NCI-H2196 treated with DMSO at 0.1 percent for 48 hours (cell line): ENCODE data around the gene ATP6V0E1.

Experiments
- DNase-seq: peaks from one replicate; lab custom pipeline; 2025; ENCODE audit not compliant: unreplicated experiment; lab: John Stamatoyannopoulos, UW

The ATP6V0E1 gene

DNA sequence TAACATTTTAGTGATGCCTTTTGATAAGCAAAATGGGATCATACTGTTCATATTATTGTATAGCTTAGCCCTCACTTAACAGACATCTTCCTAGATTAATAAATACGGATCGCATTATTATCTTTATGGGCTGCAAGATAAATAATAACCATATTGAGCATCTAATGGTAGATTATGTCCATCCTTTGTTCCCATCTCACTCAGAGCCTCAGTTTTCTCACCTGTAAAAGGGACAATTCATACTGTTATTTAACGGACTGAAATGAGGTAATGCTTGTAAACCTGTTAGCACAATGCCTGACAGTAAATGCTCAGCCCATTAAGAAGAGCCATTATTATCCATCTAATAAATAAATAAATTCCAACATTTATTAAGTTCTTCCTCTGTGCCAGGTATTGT is 27.3 kb upstream of the ATP6V0E1 start:
- DNase-seq = no peak

DNA sequence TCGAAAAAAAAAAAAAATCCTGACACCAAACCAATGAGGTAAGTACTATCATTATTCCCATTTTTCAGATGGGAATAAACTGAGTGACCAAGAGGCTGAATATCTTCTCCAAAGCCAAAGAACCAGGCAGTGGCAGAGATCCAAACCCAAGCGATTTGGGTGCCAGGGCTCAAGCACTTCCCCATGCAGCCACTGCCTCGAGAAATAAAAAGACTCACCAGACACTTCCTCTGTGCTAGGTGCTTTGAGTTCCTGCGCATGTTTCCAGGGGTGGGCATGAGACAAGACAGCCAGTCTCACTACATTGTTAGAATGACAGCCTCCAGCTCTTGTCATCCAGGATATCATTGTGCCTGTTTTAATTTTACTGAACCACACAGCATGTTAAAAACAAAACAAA is 26.6 kb upstream of the ATP6V0E1 start:
- no peak for DNase-seq

DNA sequence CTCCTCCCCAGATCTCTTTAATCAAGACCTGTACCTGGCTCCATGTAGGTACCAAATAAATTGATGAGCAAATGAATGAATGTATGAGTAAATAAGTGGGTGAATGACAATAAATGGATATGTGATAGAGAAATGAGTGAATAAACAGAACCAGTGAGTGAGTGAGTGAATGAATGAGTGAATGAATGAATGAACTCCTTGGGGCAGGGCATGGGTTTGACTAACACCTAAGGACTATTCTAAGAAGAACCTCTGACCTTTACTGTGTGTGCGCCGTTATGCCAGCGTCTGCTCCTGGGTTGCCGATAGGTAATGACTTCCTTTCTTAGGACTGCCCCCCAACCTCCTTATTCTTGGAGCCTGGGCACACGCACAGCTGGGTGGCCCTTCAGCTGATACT is 26.1 kb upstream of the ATP6V0E1 start:
- DNase-seq = no peak

DNA sequence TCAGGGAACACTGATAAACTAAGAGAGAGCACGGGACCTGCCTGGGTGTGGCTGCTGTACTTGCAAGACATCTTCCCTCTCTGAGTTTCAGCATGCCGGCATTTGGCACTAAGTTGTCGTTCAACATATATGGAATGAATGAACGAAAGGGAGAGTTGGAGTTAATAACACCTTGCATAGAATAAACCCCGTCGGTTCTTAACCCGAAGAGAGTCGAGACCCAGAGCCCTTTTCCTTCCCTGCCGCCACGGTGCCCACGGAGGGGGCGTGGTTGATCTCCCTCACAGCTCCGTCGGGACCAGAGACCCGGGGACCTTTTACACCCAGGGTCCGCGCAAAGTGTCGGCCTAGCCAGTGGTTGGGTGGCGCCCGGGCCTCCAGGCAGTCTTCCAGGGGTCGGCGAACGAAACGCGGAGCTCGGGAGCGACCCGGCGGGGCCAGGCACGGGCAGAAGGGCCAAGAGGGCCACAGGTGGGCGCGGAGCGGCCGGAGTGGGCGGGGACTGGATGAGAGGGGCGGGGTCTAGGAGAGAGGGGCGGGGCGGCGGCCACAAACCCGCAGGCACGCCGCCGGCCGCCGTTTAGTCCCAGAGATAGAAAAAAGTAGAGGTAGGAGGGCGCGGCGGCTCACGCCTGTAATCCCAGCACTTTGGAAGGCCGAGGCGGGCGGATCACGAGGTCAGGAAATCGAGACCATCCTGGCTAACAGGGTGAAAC is 25.1 kb upstream of the ATP6V0E1 start:
- peak; percentile 48 for DNase-seq

DNA sequence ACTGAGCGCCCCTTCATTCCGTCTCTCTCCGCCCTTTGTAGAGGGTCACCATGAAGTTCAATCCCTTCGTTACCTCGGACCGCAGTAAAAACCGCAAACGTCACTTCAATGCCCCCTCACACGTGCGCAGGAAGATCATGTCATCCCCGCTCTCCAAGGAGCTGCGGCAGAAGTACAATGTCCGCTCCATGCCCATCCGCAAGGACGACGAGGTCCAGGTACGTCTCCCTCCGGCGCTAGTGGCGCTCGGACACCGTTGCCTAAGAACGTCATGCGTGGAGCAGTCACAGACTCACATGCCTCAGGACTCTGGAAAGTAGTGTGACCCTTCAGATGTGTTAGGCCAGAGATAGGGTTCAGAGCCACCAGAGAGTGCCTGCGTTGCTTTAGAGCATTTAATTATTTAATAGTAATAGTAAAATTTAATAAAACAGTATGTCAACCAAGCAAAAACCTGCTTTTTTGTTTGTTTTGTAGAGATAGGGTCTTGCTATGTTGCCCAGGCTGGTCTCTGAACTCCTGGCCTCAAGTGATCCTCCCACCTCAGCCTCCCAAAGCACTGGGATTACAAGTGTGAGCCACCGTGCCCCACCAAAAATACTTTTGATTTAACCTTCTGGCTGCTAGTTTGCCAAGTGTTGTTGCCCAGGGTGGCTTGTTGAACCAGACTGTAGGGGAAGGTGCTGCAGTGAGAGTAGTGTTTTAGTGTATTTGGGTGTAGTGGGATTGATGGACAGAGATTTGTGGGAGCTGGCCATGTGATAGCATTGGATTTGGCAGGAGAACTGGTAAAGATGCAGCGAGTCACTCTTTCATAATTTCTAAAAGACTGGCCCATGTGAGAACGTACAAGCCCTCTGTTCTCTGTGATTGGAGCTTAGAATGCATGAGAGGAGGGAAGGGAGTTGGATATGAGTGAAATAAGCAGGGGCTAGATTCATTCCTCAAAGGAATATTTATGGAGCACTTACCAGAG is 23.5 kb upstream of the ATP6V0E1 start:
- no peak for DNase-seq

DNA sequence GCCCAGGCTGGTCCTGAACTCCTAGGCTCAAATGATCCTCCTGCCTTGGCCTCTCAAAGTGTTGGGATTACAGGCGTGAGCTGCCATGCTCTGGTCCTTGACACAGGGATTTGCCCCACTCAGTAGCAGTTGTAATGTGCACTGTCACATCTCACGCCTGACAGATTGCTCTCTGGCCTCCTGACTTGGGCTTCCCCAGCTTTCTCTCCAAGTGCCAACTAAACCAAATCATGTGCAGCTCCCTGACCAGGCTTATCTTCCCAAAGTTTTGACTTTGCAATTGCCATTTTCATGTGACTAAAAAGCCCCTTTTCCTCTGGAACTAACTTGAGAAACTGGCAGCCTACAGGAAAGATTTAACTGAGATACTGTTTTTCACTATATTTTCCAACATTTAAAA is 13.7 kb upstream of the ATP6V0E1 start:
- DNase-seq = no peak

DNA sequence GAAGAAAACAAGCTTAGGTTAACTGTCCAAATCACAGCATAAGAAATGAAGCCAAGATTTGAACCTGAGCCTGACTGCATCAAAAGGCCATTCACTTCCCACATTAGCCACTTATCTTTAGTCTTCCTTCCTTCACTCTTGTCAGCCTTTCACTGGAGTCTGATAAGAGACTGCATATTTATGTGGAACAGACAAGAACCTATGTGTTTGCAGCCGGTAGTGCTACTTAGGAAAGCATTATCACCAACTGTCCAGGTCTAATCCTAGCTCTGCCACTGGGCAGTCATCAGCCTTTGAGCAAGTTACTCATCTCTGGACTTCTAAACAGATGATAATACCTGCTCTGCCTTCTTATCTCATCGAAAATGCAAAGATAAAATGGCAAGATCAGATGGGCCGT is 12.1 kb upstream of the ATP6V0E1 start:
- DNase-seq = no peak

DNA sequence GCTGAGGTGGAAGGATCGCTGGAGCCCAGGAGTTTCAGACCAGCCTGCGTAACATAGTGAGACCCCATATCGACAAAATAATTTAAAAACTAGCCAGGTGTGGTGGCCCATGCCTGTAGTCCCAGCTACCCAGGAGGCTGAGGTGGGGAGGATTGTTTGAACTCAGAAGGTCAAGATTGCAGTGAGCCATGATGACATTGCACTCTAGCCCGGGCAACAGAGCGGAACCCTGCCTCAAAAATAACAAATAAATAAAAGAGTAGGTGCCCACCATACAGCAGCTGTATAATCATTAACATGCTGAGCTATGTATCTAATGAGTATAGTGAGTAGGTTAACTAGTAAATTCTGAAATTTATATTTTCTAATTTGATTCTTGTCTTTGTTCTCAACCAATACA is 11.0 kb upstream of the ATP6V0E1 start:
- no peak for DNase-seq

DNA sequence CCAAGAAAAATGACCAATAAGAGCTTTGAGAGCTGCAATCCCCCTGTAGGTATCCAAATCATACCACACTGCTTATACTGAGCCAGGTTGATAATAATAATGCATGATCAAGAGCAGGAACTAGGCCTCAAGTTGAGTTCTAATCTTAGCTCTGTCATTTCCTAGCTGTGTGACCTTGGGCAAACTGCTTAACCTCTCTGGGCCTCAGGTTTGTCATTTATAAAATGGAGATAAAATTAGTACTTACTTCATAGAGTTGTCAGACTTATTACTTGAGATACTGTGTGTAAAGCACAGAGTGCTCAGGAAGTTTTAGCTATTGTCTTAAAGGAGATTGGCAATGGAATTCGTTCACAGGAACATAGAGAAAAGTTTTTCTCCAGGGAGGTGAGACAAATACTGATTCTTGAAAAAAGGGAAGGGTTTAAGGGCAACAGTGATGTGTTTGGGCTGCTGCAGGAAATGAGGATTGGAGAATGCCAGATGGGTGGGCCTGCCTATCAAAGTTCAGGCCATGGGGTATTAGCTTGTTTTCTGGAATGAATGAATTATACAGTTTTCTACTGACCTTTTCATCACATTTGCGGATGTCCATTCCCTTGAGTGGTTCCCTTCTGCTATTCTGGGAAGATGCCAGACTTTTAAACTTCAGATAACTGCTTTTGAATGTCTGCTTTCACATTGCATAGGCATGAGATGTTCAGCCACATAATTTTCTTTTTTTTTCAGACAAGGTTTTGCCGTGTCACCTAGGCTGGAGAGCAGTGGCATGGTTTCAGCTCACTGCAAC is 10.2 kb upstream of the ATP6V0E1 start:
- DNase-seq = no peak

DNA sequence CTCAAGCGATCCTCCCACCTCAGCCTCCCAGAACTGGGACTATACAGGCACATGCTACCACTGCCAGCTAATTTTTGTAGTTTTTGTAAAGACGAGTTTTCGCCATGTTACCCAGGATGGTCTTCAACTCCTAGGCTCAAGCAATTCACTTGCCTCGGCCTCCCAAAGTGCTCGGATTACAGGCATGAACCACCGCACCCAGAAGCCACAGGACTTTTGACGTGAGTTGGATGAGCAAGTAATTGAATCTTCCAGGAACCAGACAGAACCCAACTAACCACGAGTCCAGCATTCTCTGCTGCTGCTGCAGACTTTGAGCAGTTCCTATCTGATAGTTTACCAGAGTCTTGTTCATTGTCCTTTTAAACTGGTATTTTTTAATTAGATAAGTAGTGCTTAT is 9.6 kb upstream of the ATP6V0E1 start:
- DNase-seq = no peak

DNA sequence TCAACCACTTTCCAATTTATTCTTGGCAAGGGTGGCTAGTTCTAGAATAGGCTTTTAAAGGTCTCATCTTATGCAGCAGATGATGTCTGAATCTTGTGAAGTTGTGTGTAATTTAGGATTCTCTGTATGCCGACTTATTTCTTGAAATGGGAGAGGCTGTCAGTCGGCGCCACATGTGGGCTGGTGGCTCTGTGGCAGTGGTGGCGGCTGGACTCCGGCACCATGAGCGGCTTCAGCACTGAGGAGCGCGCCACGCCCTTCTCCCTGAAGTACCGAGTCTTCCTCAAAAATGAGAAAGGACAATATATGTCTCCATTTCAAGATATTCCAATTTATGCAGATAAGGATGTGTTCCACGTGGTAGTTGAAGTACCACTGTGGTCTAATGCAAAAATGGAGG is 8.3 kb upstream of the ATP6V0E1 start:
- DNase-seq = no peak

DNA sequence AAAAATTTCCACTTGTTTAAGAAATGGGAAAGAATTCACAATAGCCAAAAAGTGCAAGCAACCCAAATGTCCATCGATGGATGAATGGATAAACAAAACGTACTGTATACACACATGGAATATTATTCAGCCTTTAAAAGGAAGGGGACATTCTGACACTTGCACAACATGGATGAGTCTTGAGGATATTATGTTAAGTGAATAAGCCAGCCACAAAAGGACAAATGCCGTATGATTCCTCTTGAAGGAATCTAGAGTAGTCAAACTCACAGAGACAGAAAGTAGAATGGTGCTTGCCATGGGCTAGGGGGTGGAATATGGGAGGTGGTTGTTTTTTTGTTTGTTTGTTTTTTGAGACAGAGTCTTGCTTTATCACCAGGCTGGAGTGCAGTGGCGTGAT is 3.8 kb upstream of the ATP6V0E1 start:
- no peak for DNase-seq

DNA sequence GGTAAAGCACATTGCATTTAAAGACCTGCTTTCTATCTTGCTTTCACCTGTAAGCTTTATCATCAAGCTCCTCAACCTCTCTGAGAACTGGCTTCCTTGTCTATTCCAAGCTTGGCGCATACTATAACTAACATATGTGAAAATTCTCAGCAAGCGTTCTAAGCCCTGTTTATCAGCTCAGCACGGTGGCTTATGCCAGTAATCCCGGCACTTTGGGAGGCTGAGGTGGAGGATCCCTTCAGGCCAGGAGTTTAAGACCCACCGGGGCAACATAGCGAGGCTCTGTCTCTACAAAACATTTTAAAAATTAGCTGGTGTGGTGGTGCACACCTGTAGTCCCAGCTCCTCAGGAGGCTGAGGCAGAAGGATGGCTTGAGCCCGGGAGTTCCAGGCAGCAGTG is 1.6 kb upstream of the ATP6V0E1 start:
- no peak for DNase-seq

DNA sequence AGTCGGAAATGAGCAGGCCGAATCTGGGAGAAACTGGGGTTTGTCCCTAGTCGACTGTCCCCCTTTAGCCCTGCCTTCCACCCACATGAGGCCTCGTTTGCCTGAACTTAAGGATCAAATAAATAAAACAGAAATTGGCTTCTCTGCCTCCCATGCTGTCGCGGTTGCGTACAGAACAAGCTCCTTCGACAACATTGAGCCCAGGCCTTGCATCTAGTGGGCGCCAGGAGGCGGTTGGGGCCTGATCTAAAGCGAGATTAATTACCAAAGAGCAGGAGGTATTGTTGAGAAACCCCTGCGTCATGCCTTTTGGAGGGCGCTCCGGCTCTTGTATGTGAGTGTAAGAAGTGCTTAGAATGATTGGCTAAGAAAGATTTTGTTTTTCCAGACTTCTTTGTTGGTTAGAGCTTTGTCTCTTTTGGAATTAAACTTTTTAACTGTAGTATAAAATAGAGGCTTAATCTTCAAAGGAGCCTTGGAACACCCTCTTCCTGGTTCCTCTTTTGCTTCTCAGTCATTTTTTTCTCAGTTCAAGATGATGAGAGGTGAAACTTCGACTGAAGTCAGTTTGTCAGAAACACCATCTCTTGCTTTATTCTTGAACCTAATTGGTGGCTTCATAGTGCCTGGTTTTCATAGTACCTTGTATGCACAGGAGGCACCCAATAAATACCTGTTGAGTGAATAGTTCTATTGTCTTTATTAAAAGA is 828 bp downstream of the ATP6V0E1 start:
- DNase-seq = peak; percentile 46

DNA sequence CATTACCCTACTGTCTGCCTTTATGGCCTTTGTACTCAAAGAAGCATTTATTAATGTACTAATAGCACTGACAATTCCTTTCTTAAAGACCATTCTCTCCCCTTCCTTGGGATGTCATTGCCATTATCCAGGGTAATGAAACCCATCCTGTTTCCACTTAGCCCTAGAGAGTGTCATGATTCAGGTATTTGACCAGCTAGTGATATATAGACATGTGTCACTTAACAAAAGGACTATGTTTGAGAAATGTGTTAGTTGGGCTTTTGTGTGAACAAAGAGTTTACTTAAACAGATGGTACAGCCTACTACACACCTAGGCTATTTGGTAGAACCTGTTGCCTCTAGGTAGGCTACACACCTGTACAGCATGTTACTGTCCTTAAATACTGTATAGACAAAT is 2.0 kb downstream of the ATP6V0E1 start:
- no peak for DNase-seq

DNA sequence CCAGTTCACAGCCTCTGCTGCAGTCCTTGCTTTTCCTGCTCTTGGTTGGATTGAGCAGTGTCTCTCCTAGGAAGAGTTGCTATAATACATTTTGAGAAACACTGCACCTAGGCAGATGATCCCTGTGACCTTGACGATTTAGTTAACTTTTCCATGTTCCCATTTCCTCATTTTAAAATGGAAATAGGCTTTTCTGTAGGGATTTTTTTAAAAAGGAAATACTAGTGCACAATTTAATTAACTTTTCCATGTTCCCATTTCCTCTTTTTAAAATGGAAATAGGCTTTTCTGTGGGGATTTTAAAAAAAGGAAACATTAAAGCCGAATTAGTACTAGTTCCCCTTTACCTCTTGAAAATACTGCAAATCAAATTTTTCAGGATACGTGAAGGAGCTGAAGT is 4.7 kb downstream of the ATP6V0E1 start:
- no peak for DNase-seq

DNA sequence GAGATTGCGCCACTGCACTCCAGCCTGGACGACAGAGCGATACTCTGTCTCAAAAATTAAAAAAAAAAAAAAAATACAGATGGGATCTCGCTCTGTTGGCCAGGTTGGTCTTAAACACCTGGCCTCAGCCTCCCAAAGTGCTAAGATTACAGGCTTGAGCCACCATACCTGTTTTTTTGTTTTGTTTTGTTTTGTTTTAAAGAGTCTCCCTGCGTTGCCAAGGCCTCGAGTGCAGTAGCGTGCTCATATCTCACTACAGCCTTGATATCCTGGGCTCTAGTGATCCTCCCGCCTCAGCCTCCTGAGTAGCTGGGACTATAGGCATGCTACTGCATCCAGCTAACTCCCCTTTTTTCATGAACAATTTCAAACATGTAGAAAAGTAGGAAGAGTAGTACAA is 7.2 kb downstream of the ATP6V0E1 start:
- DNase-seq = no peak

DNA sequence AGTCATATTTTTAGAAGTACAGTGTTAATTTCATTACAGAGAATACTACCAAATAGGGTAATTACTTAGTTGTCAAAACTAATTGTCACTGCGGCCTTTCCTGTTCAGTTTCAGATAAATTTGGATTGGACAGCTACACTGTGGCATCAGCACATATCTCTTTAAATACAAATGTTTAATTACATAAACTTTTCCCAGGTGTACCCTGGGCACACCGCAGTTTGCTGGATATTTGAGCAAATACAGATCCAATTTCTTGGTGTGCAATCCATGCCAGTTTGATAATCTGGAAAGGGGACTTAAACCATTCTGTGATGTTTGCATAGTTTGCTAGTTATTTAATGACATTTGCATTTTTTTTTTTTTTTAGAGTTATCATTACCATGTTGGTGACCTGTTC is 10.8 kb downstream of the ATP6V0E1 start:
- DNase-seq = no peak

DNA sequence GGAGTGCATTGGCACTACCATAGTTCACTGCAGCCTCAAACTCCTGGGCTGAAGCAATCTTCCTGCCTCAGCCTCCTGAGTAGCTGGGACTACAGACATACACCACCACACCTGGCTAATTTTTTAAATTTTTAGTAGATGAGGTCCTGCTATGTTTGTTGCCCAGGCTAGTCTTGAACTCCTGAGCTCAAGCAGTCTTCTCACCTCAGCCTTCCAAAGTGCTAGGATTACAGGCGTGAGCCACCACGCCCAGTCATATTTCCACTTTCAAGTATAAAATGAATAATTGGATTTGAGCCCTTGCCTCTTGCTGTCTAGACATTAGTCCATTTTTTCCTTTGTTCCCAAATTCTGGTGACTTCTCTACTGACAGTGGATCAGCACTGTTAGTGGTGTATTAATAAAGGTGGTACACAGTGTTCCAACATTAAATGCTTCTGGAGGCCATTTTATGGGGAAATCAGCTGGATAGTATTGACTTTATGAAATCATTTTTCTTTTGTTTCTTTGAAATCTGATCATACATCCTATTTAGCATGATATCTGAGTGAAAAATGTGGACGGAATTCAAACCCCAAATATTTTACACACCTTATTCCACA is 15.9 kb downstream of the ATP6V0E1 start:
- no peak for DNase-seq

DNA sequence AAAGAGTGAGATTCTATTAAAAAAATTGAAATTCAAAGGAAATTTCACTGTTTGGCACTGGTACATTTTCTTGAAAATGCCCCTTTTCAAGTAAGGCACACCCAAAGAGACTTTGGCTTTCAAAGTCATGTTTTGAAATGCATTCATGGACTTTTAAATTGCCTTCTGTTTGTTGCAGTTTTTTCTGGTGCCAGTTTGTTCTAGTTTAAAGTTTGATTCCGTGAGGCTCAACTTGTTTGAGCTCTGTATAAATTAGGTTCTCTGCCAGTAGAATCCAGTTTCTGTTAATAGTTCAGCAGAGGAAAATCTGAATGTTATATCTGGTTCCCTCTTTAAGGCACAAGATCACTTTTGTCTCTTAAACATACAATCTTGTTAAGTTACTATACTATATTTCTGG is 16.4 kb downstream of the ATP6V0E1 start:
- no peak for DNase-seq
